Esophagus (tissue), 2 donors: ENCODE measurements around the gene ACER2. TPM values are rescaled to one million over a fixed set of nuclear protein-coding genes. Genes with fewer than 3 reads are reported as not detected.

Experiments used
- polyA plus RNA-seq, 2 donors: library from polyadenylated mRNA; stranded (reverse); fragments of 200-250 nt; gene quantifications; one replicate each; pipeline ENCODE4 v1.2.3, GENCODE V29; 2013
- donor health status: healthy with polysubstance abuse.
- donor health status: Bipolar disorder and iron deficiency.

Gene ACER2
- polyA plus RNA-seq, 2 donors = 0.39 to 0.73 TPM

Other genes starting within 250 kb of the ACER2 start
- gene DENND4C, start 178.3 kb upstream of the ACER2 start, polyA plus RNA-seq = 1 to 10 TPM; 6.8 to 9.1 TPM
- gene RPS6, start 28.8 kb upstream of the ACER2 start, polyA plus RNA-seq = 1,000 to 10,000 TPM; 3,196 to 4,496 TPM